Fibroblast of villous mesenchyme (primary cell): ENCODE results near the gene SYT1. TPM values are rescaled to one million over a fixed set of nuclear protein-coding genes. Genes with fewer than 3 reads are reported as not detected.

Experiments used
- DNase-seq: peaks from one replicate; pipeline ENCODE4 v3.0.0-alpha.2; 2010; ENCODE audit warnings: low read depth
- H3K4me3 ChIP-seq: 2 replicates; pipeline ENCODE4 v1.5.1; 2011; ENCODE audit warnings: low read depth, mild to moderate bottlenecking, low read length
- CTCF ChIP-seq: IDR thresholded peaks from 2 replicates; pipeline ENCODE4 v1.5.1; 2012; ENCODE audit warnings: low read depth, mild to moderate bottlenecking, low read length; ENCODE audit not compliant: insufficient read depth
- total RNA-seq: library from RNA; depleted of rRNA; stranded (reverse); fragments of >200 nt; gene quantifications from 2 replicates; pipeline ENCODE4 v1.2.3, GENCODE V29; 2012

The SYT1 gene
- total RNA-seq, 1 donor = 3.9 TPM

- TF ChIP-seq CTCF = no peak
- H3K4me3 ChIP-seq = no peak overlapping the region
- no peak for DNase-seq
These were observed 411.1 kb downstream of the SYT1 start for GRCh38 chr12:79275631-79276030.

- DNase-seq = no peak
- no peak for TF ChIP-seq CTCF
- H3K4me3 ChIP-seq = no peak overlapping the region
These were observed 418.8 kb downstream of the SYT1 start for GRCh38 chr12:79283364-79283763.

GRCh38 chr12:79288911-79289310 is 424.3 kb downstream of the SYT1 start:
- TF ChIP-seq CTCF = no peak
- no peak for DNase-seq

GRCh38 chr12:79291711-79292110 is 427.1 kb downstream of the SYT1 start:
- H3K4me3 ChIP-seq = no peak overlapping the region
- DNase-seq = no peak
- TF ChIP-seq CTCF = no peak

More at GRCh38 chr12:79288911-79289310, 424.3 kb downstream of the SYT1 start:
- no peak overlapping the region for H3K4me3 ChIP-seq

- no peak for DNase-seq
- no peak for TF ChIP-seq CTCF
- no peak overlapping the region for H3K4me3 ChIP-seq
These were observed 430.0 kb downstream of the SYT1 start for GRCh38 chr12:79294590-79294989.

GRCh38 chr12:79295572-79295971 is 431.0 kb downstream of the SYT1 start:
- no peak overlapping the region for H3K4me3 ChIP-seq
- no peak for TF ChIP-seq CTCF
- no peak for DNase-seq

GRCh38 chr12:79296133-79296532 is 431.6 kb downstream of the SYT1 start:
- DNase-seq = no peak
- no peak overlapping the region for H3K4me3 ChIP-seq
- TF ChIP-seq CTCF = no peak
